CD4-positive, alpha-beta T cell treated with Interferon gamma for 1 hour (primary cell): Measurements from ENCODE around the gene EIF2S3.
"Not testable (repeated sequence)": the region's sequence is repeated elsewhere in the genome, so short reads cannot be mapped to it uniquely, and the experiment has no call there.

Experiments used
- DNase-seq: peaks from one replicate; pipeline ENCODE4 v3.0.0-alpha.2; 2020

The EIF2S3 gene

DNA sequence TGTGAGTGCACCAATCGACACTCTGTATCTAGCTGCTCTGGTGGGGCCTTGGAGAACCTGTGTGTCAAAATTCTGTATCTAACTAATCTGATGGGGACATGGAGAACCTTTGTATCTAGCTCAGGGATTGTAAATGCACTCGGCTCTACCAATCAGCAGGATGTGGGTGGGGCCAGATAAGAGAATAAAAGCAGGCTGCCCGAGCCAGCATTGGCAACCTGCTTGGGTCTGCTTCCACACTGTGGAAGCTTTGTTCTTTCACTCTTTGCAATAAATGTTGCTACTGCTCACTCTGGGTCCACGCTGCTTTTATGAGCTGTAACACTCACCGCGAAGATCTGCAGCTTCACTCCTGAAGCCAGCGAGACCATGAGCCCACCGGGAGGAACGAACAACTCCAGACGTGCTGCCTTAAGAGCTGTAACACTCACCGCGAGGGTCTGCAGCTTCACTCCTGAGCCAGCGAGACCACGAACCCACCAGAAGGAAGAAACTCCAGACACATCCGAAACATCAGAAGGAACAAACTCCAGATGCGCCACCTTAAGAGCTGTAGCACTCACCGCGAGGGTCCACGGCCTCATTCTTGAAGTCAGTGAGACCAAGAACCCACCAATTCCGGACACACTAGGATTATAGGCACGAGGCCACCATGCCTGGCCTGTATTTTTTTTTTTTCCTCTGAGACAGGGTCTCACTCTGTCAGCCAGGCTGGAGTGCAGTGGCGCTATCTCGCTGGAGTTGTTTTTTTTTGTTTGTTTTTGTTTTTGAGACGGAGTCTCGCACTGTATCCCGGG, 4.0 kb upstream of the EIF2S3 start:
- not testable (repeated sequence) for DNase-seq

DNA sequence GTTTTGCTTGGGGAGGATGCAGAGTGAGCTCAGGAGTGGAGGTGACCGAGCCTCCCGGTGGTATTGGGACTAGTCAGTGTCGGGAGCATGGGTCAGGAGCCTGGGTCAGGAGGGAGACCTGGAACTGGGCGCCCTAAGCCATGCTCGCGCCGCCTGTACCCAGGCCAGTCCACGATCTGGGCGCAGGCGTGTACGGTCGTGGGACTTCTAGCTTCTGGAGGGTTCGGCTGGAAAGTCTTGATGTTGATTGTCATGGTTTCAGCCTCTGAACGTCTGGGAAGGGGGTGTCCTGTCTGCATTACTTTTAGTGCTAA, 244 bp downstream of the EIF2S3 start:
- DNase-seq, result no peak

DNA sequence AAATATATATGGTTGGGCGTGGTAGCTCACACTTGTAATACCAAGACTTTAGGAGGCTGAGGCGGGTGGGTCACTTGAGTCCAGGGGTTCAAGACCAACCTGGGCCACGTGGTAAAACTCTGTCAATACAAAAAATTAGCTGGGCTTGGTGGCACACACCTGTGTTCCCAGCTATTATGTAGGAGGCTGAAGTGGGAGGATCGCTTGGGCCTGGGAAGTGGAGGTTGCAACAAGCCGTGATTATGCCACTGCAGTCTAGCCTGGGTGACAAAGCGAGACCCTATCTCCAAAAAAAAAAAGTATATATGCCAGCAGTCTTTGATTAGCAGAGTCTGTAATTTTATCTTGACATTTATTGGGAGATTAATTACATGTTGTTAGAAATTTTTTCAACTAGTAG, 8.7 kb downstream of the EIF2S3 start:
- DNase-seq, result no peak

DNA sequence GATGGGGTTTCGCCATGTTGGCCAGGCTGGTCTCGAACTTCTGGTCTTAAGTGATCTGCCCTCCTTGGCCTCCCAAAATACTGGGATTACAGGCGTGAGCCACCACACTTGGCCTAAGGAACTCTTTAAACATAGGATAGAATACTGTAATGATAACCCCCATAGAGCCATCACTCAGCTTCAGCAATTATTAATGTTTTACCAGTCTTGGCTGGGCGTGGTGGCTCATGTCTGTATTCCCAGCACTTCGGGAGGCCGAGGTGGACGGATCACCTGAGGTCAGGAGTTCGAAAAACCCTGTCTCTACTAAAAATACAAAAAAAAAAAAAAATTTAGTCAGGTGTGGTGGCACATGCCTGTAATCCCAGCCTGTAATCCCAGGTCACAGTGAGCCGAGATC, 15.1 kb downstream of the EIF2S3 start:
- no peak for DNase-seq

DNA sequence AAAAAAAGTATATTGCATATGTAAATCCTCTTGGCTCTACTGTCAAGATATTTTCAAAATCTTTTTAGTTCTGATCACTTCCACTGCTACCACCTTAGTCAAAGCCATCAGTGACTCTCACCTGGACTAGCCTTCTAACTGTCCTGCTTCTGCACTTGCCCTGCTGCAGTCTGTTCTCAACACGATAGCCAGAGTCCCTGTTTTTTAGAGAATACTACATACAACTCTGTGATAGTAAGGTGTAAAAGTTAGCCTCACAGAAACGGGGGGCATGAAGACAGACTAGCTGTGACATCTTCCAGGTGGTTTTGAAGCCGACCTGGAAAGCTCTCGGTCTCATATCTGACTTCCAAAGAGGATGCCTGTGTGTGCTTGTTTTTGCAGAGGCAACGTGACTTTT, 24.7 kb downstream of the EIF2S3 start:
- DNase-seq, result no peak

DNA sequence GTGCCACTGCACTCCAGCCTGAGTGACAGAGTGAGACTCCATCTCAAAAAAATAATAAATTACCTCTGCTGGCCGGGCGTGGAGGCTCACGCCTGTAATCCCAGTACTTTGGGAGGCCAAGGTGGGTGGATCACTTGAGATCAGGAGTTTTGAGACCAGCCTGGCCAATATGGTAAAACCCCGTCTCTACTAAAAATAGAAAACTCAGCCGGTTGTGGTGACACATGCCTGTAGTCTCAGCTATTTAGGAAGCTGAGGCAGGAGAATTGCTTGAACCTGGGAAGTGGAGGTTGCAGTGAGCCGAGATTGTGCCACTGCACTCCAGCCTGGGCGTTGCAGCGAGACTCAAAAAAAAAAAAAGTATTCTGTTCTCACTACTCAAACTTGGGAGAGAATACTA, 25.5 kb downstream of the EIF2S3 start:
- DNase-seq, result not testable (repeated sequence)

DNA sequence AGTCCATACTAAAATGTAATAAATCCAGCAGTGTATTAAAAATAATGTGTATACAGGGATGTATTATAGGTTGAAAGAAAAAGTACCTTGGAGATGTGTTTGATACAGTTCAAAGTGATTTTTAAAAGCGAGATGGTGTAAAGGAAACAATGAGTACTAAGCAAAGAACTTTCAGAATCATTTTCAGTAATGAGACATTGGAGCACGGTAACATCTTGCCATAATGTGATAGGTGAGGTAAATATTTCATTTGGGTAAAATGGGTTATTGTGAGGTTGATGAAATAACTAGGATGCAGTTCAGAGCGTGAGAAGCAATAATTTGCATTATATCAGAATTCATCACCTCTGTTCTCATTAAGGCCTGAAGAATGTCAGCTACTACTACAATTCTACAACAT, 25.9 kb downstream of the EIF2S3 start:
- DNase-seq, result no peak

DNA sequence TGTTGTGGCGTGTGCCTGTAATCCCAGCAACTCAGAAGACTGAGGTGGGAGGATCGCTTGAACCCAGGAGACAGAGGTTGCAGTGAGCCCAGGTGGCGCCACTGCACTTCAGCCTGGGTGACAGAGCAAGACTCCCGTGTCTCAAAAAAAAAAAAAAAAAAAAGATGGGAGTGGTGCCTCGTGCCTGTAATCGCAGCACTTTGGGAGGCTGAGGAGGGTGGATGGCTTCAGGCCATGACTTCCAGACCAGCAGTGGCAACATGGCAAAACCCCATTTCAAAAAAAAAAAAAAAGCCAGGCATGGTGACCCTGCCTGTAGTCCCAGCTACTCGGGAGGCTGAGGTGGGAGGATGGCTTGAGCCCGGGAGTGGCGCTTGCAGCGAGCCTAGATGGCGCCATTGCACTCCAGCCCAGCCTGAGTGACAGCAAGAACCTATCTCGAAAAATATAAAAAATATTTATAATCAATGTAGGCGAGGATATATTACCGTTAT, 27.0 kb downstream of the EIF2S3 start:
- peak; percentile 43 for DNase-seq

DNA sequence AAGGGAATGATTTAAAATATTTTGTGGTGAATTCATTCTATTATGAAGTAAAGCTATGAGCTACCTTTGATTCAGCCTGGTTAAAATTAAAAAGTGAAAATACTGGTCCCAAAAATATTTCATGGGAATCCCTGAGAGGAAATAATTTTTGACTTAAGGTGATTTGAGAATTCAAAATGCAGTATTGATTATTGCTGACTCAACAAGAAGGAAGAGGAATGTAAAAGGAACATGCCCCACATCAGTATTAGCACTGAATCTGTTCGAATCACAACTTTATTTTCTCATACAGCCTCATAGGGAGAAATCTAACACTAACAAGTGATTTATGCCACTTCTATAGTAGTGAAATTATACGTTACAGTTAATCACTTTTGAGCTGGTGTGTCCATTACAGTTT, 27.7 kb downstream of the EIF2S3 start:
- DNase-seq, result no peak

DNA sequence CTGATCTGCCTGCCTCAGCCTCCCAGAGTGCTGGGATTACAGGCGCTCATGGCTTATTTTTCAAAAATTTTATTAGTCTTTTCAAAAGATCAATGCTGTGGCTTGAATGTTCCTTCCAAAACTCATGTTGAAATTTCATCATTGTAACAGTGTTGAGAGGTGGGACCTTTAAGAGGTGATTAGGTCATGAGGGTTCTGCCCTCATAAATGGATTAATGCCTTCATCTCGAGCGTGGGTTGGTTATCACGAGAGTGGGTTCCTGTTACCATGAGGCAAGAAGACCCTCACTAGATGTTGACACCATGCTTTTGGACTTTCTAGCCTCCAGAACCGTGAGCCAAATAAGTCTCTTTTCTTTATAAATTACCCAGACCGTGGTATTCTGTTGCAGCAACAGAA, 30.3 kb downstream of the EIF2S3 start:
- DNase-seq, result no peak

DNA sequence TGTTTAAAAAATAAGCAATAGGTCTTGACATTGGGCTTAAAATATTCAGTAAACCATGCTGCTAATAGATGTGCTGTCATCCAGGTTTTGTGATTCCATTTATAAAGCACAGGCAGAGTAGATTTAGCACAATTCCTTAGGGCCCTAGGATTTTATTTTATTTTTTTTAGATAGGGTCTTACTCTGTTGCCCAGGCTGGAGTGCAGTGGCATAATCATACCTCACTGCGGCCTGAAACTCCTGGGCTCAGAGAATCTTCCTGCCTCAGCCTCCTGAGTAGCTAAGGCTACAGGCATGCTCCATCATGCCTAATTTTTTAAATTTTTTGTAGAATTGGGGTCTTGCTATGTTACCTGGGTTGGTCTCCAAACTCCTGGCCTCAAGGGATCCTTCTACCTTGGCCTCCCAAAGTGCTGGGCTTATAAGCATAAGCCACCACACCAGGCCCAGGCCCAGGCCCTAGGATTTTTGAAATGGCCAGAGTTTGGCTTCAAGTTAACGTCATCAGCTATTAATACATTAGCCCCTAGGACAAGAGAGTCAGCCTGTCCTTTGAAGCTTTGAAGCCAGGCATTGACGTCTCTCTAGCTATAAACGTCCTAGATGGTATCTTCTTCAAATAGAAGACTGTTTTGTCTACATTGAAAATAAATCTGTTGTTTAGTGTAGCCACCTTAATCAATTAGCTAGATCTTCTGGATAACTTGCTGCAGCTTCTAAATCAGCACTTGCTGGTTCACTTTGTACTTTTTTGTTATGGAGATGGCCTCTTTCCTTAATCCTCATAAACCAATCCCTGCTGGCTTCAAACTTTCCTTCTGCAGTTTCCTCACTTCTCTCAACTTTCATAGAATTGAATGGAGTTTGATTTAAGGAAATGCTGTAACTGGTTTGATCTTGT, 35.8 kb downstream of the EIF2S3 start:
- DNase-seq, result no peak

DNA sequence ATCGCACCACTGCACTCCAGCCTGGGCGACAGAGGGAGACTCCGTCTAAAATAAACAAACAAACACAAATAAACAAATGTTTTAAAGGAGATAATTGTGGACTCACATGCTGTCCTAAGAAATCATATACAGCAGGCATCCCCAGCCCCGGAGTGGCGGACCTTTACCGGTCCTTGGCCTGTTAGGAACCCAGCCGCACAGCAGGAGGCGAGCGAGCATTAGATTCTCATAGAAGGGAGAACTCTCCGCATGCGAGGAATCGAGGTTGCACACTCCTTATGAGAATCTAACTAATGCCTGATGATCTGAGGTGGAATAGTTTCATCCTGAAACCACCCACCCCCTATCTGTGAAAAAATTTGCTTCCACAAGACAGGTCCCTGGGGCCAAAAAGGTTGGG, 39.0 kb downstream of the EIF2S3 start:
- no peak for DNase-seq

DNA sequence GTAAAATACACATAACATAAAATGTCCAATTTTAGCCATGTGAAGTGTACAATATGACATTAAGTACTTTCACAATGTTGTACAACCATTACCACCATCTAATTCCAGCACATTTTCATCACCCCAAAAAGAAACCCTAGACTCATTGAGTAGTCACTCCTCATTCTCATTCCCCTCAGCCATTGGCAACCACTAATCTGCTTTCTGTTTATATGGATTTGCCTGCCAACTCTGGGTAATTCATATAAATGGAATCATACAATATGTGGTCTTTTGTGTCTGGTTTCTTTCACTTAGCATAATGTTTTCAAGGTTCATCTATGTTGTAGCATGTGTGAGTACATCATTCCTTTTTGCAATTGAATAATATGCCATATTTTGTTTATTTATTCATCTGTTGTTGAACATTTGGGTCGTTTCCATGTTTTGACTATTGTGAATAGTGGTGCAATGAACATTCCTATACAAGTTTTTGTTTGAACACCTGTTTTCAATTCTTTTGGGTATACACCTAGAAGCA, 43.0 kb downstream of the EIF2S3 start:
- no peak for DNase-seq

DNA sequence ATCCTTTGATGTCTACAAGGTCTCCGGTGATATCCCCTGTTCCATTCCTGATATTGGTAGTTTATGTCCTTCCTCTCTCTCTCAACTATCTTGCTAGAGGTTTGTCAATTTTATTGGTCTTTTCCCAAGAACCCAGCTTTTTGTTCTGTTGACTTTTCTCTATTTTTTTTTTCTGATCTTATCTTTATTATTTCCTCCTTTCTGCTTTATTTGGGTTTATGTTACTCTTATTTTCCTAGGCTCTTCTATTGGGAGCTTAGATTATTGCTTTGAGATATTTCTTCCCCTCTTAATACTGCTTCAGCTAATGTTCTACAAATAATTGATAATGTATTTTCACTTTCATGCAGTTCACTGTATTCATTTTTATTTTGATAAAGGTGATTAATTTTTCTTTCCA, 44.2 kb downstream of the EIF2S3 start:
- no peak for DNase-seq

DNA sequence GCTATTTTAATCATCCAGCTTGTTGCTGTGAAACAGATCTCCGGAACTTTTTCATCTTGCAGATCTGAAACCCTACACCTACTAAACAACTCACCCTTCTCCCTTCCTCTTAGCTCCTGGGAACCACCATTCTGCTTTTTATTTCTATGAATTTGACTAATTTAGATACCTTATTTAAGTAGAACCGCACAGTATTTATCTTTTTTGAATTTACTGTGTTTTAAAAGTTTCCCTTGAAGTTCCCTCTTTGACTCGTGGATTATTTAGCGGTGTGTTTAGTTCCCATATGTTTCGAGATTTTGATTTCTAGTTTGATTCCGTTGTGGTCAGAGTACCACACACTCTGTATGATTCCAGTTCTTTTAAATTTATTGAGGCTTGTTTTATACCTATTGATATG, 44.6 kb downstream of the EIF2S3 start:
- no peak for DNase-seq

DNA sequence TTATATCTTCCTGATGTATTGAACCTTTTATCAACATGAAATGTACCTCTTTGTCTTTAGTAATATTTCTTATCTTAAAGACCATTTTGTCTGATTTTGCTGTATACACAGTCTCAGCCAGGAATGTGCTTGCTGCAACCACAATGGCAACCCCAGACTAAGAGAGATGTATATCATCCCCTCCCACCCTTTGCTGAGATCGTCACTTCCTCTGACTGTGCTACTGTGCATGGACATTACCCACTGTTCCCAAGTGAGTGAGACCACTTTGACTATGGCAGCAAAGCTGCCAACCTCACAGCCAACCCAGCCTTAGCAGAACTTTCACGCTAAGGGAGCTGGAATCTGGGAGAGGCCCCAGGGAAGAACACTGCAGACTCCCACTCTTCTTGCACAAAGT, 46.0 kb downstream of the EIF2S3 start:
- no peak for DNase-seq

DNA sequence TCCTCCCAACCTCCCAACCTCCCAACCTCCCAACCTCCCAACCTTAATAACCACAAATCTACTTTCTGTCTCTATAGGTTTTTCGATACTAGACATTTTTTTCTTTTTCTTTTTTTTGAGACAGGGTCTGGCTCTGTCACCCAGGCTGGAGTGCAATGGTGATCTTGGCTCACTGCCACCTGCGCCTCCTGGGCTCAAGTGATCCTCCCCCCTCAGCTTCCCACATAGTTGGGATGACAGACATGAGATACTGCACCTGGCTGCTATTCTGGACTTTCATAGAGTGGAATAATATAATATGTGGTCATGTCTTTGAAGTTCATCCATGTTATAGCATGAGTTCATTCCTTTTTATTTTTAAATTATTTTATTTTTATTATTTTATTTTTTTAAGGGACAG, 55.3 kb downstream of the EIF2S3 start:
- DNase-seq, result no peak

DNA sequence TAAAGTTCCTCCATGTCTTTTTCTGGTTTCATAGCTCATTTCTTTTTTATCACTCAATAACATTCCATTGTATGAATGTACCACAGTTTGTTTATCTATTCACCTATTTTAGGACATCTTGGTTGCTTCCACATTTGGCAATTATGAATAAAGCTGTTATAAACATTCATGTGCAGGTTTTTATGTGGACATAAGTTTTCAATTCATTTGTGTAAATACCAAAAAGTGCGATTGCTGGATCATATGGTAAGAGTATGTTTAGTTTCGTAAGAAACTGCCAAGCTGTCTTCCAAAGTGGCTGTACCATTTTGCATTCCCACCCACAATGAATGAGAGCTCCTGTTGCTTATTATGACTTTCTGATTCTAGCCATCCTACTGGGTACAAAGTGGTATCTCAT, 58.4 kb downstream of the EIF2S3 start:
- DNase-seq, result no peak

DNA sequence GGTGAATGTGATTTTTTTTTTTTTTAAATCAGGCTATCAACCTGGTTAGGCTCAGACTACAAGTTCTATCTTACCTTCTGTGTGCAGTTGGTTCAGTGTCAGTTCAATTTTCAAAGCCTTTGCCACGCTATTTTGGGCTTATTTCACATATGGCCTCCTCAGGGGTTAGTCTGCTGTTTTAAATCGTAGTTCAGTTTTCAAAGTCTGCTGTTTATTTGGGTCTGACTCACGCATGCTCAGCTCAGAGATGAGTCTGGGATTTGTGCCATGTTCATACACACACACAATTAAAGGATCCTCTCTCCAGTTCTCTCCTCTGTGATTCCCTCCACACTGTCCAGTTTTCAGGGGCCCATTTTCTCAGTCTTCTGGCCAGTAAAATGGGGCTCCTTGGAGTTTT, 62.5 kb downstream of the EIF2S3 start:
- DNase-seq, result no peak

DNA sequence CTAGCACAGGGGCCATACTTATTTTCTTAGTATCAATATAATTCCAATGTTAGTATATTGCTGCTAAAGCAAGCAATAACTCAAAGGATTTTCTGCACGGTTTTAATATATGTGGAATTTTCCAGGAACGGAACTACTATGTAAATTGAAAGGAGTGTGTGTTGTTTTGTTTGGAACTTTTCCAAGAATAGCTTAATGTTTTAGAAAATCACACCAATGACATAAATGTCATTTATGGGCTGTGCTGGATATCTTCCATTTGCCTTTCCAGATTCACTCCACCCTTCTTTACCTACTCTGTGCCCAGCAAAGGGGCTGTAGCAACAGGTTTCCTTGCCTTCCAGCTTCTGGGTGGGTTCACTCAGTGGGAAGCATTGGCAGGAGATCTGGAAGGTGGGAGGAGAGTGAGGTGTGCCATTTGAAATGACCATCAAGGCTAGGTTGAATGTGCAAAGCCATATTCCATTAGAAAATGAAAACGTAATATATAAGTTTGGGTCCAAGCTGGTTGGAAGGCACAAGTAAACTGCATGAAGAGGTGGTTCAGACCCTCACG, 69.6 kb downstream of the EIF2S3 start:
- DNase-seq, result no peak

DNA sequence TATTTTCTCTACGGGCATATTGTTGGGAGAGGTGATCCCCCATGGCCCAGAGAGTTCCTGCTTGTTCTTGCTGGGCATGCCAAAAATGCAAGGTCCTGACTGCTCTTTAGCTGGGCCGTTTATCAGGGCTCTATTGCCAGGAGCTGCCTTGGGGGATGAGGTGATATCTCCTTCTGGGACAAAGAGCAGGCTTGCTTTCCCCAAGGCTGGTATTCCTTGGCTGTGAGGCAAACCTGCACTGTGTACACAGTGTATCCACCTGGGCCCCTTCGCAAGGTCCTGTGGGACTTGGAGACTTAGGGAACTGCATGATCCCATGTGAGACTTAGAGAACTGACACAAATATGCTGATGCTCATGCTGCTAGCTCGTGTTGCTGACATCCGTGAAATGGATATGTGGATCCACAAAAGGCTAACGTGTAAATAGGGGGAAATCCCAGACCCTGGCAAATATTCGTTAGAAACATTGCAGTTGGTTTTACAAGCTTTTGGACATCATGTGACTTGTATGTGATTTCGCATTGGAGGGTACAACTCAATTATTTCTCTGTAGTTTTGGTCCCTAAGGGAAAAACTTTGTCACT, 70.4 kb downstream of the EIF2S3 start:
- no peak for DNase-seq
